Heart right ventricle (tissue), 16 donors: ENCODE data around the gene STAT4. TPM values are rescaled to one million over a fixed set of nuclear protein-coding genes. Genes with fewer than 3 reads are reported as not detected.

Experiments
- ATAC-seq, 8 donors: fragments of 200-7000 bp; cut with Tn5 transposase; one replicate each; pipeline ENCODE4 v1.9.1; 2020; ENCODE audit warnings: mild to moderate bottlenecking in 8 of 8, moderate library complexity in 8 of 8, moderate number of reproducible peaks in 1 of 8
- DNase-seq, 2 donors: peaks; one replicate each; pipeline ENCODE4 v3.0.0-alpha.2; 2020
- H3K27ac ChIP-seq, 10 donors: fragments of 200-600 bp; sonication (generic) in 2 of 10; one replicate each; pipeline versions ENCODE4 v1.5.0 to v1.8.0; 2020 to 2022; ENCODE audit warnings: mild to moderate bottlenecking in 3 of 10
- H3K27me3 ChIP-seq, 7 donors: fragments of 200-600 bp; one replicate each; pipeline ENCODE4 v1.8.0; 2021 to 2022; ENCODE audit warnings: mild to moderate bottlenecking in 2 of 7
- H3K36me3 ChIP-seq, 9 donors: fragments of 200-600 bp; sonication (generic) in 1 of 9; one replicate each; pipeline versions ENCODE4 v1.5.0 to v1.8.0; 2020 to 2022; ENCODE audit warnings: mild to moderate bottlenecking in 2 of 9
- H3K4me1 ChIP-seq, 9 donors: fragments of 200-600 bp; sonication (generic) in 1 of 9; one replicate each; pipeline versions ENCODE4 v1.5.0 to v1.8.0; 2020 to 2022; ENCODE audit warnings: mild to moderate bottlenecking in 4 of 9
- H3K4me3 ChIP-seq, 10 donors: fragments of 200-600 bp; sonication (generic) in 2 of 10; one replicate each; pipeline versions ENCODE4 v1.5.0 to v1.8.0; 2020 to 2022; ENCODE audit warnings: mild to moderate bottlenecking in 7 of 10, moderate library complexity in 2 of 10
- H3K9me3 ChIP-seq, 11 donors: fragments of 200-600 bp in 10 of 11; sonication (generic) in 2 of 11; one replicate each; pipeline versions ENCODE4 v1.5.0 to v1.8.0; 2013 to 2022; ENCODE audit warnings: mild to moderate bottlenecking in 2 of 11, control low read depth in 1 of 11, moderate library complexity in 1 of 11
- WGBS, 2 donors: extraction: QIAGEN DNeasy Blood & Tissue Kit; methylation state at CpG; one replicate each; pipeline ENCODE4 v1.1.7; 2013; ENCODE audit warnings: inconsistent platforms in 1 of 2; 5-methylcytosine and 5-hydroxymethylcytosine counted together
- intact Hi-C, 10 donors: fragments of 100-400 bp; cut with DNase I; formaldehyde crosslinking; loops; one replicate each; pipeline versions ENCODE4 v1.11.1 to v1.14.2; 2022
- polyA plus RNA-seq, 2 donors: library from polyadenylated mRNA; stranded (reverse); fragments of 200-250 nt; gene quantifications; one replicate each; pipeline ENCODE4 v1.2.3, GENCODE V29; 2013
- total RNA-seq, 10 donors: library from RNA; stranded (reverse); fragmentation: NEBNext Ultra II Directional in 3 of 10; extraction: Animal tissue kit (Norgen Biotek cat#: 25700) in 3 of 10; gene quantifications; one replicate each; pipeline versions ENCODE4 v1.2.1 to v1.2.4, GENCODE V29; 2021 to 2023
- TF ChIP-seq, protein P1 (sequence below), 9 donors: fragments of 200-600 bp; sonication (generic) in 2 of 9; IDR thresholded peaks; one replicate each; pipeline versions ENCODE4 v1.5.0 to v1.8.0; 2021 to 2022; ENCODE audit warnings: antibody characterized with exemption in 9 of 9, mild to moderate bottlenecking in 5 of 9, moderate library complexity in 1 of 9
- donor health status: Arrhythmogenic right ventricular cardiomyopathy.
- donor health status: ischemic (EF 13 %, LVEDD 7.1; RV severe dilation, severe dysfunction).
- donor health status: healthy with polysubstance abuse.
- donor health status: DM: no; HTN: yes; CAD: no.
- donor health status: DM: no; HTN: no; CAD: no.
- donor health status: ischemic (EF 25% LVEDD 6.9; RV normal size, moderate dysfunction).
- donor health status: ischemic (EF 25% LVEDD 5.7; RV mildly dilated, moderate dysfunction).
- donor health status: healthy.
- donor health status: DM: yes; HTN: yes; CAD: no.
- donor health status: Ischemic cardiomyopathy.
- donor health status: ischemic (EF 35%, LVEDD 5.7; RV mildly dilated, moderate dysfunction).
- donor health status: nonischemic (EF 11% LVEDD 7.7; RV severe dilation, severe dysfunction).
- donor health status: DM: yes; HTN: yes; CAD: no.
- donor health status: PGD.
- donor health status: ischemic (EF 29% LVEDD 5.4; RV normal size, mild dysfunction).
- donor health status: nonischemic (EF 23%, LVEDD 6.1; RV moderate dilation, normal function).

Gene STAT4
- total and polyA plus RNA-seq, 12 donors = 0.52 to 9.4 (median 2.2) TPM

DNA sequence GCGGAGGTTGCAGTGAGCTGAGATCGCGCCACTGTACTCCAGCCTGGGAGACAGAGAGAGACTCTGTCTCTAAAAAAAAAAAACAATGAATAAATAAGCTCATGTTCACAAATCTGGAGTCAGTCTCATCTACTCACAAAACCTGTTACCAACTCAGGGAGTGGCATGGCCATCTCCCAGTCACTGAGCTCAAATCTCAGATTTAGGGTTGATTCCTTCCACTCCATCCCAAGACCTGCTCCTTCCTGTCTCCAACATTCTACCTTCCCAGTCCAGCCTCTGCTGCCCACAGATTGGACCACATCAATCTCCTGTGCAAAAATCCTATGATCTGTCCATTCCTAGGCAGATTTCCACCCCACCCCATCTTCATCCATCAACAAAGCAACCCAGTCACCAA is 138.4 kb downstream of the STAT4 start:
- intact Hi-C loops = loop anchor here in 3 of 10 donors (5.0 kb wide), 2 partner anchors 130 to 160 kb away; partner anchors contain the start of gene GLS (in 2 of the 3)
- 95 to 99% methylated on average over 3 of the region's 3 CpGs for WGBS, 2 donors
- ATAC-seq (no peak), DNase-seq (no peak)
- H3K36me3 ChIP-seq = peaks cover 0 to 57% (median 20%) of the 10 kb centered on the region in 9 donors
- H3K4me3 ChIP-seq = peak overlapping the region in 8 of 10 donors; percentile 67 to 98 (median 86)
- peak overlapping the region in 3 of 10 donors; percentile 90 to 97 (median 92) for H3K27ac ChIP-seq
- TF ChIP-seq, protein P1, sequence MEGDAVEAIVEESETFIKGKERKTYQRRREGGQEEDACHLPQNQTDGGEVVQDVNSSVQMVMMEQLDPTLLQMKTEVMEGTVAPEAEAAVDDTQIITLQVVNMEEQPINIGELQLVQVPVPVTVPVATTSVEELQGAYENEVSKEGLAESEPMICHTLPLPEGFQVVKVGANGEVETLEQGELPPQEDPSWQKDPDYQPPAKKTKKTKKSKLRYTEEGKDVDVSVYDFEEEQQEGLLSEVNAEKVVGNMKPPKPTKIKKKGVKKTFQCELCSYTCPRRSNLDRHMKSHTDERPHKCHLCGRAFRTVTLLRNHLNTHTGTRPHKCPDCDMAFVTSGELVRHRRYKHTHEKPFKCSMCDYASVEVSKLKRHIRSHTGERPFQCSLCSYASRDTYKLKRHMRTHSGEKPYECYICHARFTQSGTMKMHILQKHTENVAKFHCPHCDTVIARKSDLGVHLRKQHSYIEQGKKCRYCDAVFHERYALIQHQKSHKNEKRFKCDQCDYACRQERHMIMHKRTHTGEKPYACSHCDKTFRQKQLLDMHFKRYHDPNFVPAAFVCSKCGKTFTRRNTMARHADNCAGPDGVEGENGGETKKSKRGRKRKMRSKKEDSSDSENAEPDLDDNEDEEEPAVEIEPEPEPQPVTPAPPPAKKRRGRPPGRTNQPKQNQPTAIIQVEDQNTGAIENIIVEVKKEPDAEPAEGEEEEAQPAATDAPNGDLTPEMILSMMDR (IDR thresholded peaks at IDR 0.05) = no peak
- no peaks in the 10 kb centered on the region for H3K9me3 ChIP-seq
- peaks cover 0 to 74% (median 37%) of the 10 kb centered on the region in 9 donors for H3K4me1 ChIP-seq
- no peaks in the 10 kb centered on the region for H3K27me3 ChIP-seq

DNA sequence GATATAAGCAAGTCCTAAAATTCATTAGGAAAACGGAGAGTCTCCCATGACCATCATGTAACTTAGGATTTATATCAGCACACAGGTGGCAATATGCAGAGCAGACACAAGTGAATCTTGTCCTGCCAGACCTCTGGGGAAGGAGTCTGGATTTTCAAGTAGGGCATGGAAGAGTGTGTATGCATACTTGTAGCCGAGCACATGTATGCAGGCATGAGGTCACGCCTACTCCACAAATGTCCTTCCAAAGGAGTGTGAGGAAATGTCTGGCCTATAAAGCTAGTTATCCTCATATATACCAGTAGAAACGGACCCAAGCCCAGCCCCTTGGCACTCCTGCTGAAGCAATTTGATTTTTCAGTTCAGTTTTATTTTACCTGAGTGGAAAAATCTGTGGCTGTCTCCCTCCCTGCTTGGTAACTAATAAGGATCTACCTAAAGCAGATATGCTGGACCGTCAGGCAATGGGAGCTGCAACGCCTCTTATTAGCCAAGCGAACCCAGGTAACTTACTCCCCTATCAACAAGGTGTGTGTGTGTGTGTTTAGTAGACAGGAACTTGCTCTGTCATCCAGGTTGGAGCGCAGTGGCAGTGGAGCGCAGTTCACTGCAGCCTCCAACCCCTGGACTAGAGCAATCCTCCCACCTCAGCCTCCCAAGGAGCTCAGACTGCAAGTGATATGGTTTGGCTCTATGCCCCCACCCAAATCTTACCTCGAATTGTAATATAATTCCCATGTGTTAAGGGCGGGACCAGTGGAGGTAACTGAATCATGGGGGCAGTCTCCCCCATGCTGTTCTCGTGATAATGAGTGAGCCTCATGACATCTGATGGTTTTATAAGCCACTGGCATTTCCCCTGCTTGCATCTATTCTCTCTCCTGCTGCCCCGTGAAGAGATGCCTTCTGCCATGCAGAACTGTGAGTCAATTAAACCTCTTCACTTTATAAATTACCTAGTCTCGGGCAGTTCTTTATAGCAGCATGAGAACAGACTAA is 139.6 kb downstream of the STAT4 start:
- Histone ChIP-seq H3K9me3 (no peaks in the 10 kb centered on the region), H3K36me3 (peaks cover 0 to 69% (median 31%) of the 10 kb centered on the region in 9 donors), H3K4me1 (peaks cover 0 to 81% (median 37%) of the 10 kb centered on the region in 9 donors), H3K27me3 (no peaks in the 10 kb centered on the region), H3K4me3 (peak overlapping the region in 5 of 10 donors; percentile 80 to 98 (median 91)), H3K27ac (peak overlapping the region in 1 of 10 donors; percentile 12)
- TF ChIP-seq, protein P1 (IDR thresholded peaks at IDR 0.05) = no peak
- 85 to 86% methylated on average over 14 of the region's 14 CpGs for WGBS, 2 donors
- DNase-seq (no peak), ATAC-seq (no peak)
- intact Hi-C loops = loop anchor here in 3 of 10 donors (5.0 kb wide), 2 partner anchors 129 to 159 kb away; partner anchors contain the start of gene GLS (in 2 of the 3)

DNA sequence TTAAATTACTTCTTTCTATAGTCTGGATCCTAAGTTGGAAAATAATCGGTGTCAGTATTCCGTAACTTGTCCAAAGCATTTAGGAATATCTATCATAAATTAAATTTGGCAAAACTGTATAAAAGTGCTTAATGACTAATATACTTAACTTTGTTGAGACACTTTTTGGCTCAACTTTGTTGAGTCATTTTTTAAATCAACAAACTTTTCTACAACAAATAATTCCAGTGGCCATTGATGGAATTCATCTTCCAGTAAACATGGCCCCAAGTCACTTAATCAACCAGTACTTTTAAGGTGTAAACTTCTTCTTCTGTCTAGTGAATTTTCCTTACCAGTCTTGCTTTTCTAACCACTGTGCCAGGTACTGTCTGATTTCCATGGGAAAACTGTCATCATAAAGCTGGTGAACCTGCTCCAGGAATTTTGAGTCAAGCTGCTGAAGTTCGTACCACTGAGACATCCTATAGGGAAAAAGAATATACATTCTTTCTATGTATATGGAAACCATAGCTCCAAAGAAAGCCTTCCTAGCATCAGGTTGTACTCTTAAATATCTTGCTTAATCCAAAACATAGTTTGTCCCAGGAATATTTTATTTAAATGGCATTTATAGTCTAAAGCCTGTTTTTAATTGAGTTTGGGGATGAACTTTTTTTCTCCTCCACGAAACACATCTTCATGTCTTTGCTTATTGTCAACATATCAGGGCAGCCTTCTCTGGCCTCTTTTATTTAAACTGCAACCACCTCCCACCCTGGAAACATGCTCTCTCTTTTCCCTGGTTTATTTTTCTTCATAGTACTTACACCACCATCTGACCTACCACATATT is 141.0 kb downstream of the STAT4 start:
- Histone ChIP-seq H3K27me3 (no peaks in the 10 kb centered on the region), H3K27ac (peak overlapping the region in 1 of 10 donors; percentile 2), H3K36me3 (peaks cover 0 to 83% (median 45%) of the 10 kb centered on the region in 9 donors), H3K9me3 (no peaks in the 10 kb centered on the region), H3K4me1 (peaks cover 0 to 70% (median 34%) of the 10 kb centered on the region in 9 donors), H3K4me3 (no peak overlapping the region)
- peak in 1 of 8 donors; percentile 41 for ATAC-seq
- DNase-seq = no peak
- WGBS, 2 donors = 95 to 98% methylated on average over 4 of the region's 4 CpGs
- intact Hi-C loops = loop anchor here in 3 of 10 donors (5.0 kb wide), 2 partner anchors 127 to 157 kb away; partner anchors contain the start of gene GLS (in 2 of the 3)
- TF ChIP-seq, protein P1 (IDR thresholded peaks at IDR 0.05) = no peak

DNA sequence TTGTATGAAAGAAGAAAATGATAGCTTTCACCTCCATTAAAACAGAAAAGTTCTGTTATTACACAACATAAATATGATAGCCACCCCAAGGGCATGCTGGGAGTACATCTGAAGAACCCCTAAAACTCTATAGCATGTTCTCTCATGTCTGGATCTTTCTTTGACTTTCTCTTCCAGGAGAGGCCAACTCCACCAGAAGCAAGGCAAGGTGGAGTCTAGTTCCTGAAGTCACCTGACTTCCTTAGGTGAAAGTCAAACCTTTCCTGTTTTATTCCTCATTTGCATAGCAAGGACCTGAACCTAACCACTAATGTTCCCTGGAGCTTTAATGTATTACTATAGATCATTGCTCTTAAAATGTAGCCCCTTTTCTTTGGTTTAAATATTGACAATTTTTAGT is 142.5 kb downstream of the STAT4 start:
- TF ChIP-seq, protein P1 (IDR thresholded peaks at IDR 0.05) = no peak
- H3K36me3 ChIP-seq = peaks cover 0 to 98% (median 58%) of the 10 kb centered on the region in 9 donors
- H3K27ac ChIP-seq = no peak overlapping the region
- H3K9me3 ChIP-seq = peaks cover 0 to 10% (median 0%) of the 10 kb centered on the region in 11 donors
- intact Hi-C loops = no loop called here
- H3K27me3 ChIP-seq = no peaks in the 10 kb centered on the region
- peaks cover 0 to 64% (median 29%) of the 10 kb centered on the region in 9 donors for H3K4me1 ChIP-seq
- ATAC-seq = no peak
- DNase-seq = no peak
- H3K4me3 ChIP-seq = no peak overlapping the region
